ENCODE data around the gene RNASE13. TPM values are rescaled to one million over a fixed set of nuclear protein-coding genes. Genes with fewer than 3 reads are reported as not detected.
"Not testable (repeated sequence)": the region's sequence is repeated elsewhere in the genome, so short reads cannot be mapped to it uniquely, and the experiment has no call there.

Gene RNASE13
- total RNA-seq, 1 donor from 2014 or later: not detected

GRCh38 chr14:21015312-21015711, 19.3 kb downstream of the RNASE13 start:
- Histone ChIP-seq H3K36me3 (peaks cover 34% of the 10 kb centered on the region in 2 donors), H3K9me3 (no peaks in the 10 kb centered on the region), H3K4me1 (no peaks in the 10 kb centered on the region), H3K27me3 (no peaks in the 10 kb centered on the region), H3K27ac (no peak overlapping the region), H3K4me3 (no peak overlapping the region)
- DNase-seq (ENCODE audit: low spot score in 2 of 2): no peak
- intact Hi-C loops (cut with DNase I): no loop called here
- no peak for TF ChIP-seq CTCF (IDR thresholded peaks at IDR 0.05)

GRCh38 chr14:21014761-21015190, 19.8 kb downstream of the RNASE13 start:
- H3K9me3 ChIP-seq: no peaks in the 10 kb centered on the region
- no peak overlapping the region for H3K27ac ChIP-seq
- peaks cover 31 to 32% of the 10 kb centered on the region in 2 donors for H3K36me3 ChIP-seq
- H3K27me3 ChIP-seq: no peaks in the 10 kb centered on the region
- H3K4me3 ChIP-seq: no peak overlapping the region
- peak in 1 of 2 donors; percentile 91 for DNase-seq (ENCODE audit: low spot score in 2 of 2)
- H3K4me1 ChIP-seq: no peaks in the 10 kb centered on the region
- peak; percentile 87 to 94 (median 88) for TF ChIP-seq CTCF (IDR thresholded peaks at IDR 0.05)
- intact Hi-C loops (cut with DNase I): loop anchor here (1.0 kb wide), 2 partner anchors 26 to 78 kb away; no protein-coding TSS in a partner anchor

GRCh38 chr14:21011136-21011535, 23.5 kb downstream of the RNASE13 start:
- H3K36me3 ChIP-seq: no peaks in the 10 kb centered on the region
- DNase-seq (ENCODE audit: low spot score in 2 of 2): no peak
- TF ChIP-seq CTCF (IDR thresholded peaks at IDR 0.05): no peak
- intact Hi-C loops (cut with DNase I): no loop called here
- H3K4me3 ChIP-seq: no peak overlapping the region
- H3K27me3 ChIP-seq: no peaks in the 10 kb centered on the region
- H3K27ac ChIP-seq: no peak overlapping the region
- H3K9me3 ChIP-seq: no peaks in the 10 kb centered on the region
- H3K4me1 ChIP-seq: no peaks in the 10 kb centered on the region

- H3K27ac ChIP-seq; DNase-seq (ENCODE audit: low spot score in 2 of 2); H3K9me3 ChIP-seq; H3K4me1 ChIP-seq; H3K27me3 ChIP-seq; intact Hi-C loops (cut with DNase I); H3K4me3 ChIP-seq; H3K36me3 ChIP-seq: not testable (repeated sequence)
Measured at GRCh38 chr14:21009721-21010120, 24.9 kb downstream of the RNASE13 start.

- no peak for DNase-seq (ENCODE audit: low spot score in 2 of 2)
- Histone ChIP-seq H3K9me3 (no peaks in the 10 kb centered on the region), H3K36me3 (no peaks in the 10 kb centered on the region), H3K4me3 (no peak overlapping the region), H3K27me3 (no peaks in the 10 kb centered on the region), H3K27ac (no peak overlapping the region), H3K4me1 (no peaks in the 10 kb centered on the region)
- intact Hi-C loops (cut with DNase I): no loop called here
- TF ChIP-seq CTCF (IDR thresholded peaks at IDR 0.05): no peak
Measured at GRCh38 chr14:21003788-21004346, 30.7 kb downstream of the RNASE13 start.

GRCh38 chr14:21001218-21001617, 33.4 kb downstream of the RNASE13 start:
- DNase-seq (ENCODE audit: low spot score in 2 of 2): no peak
- TF ChIP-seq CTCF (IDR thresholded peaks at IDR 0.05): no peak
- H3K9me3 ChIP-seq: no peaks in the 10 kb centered on the region
- no peaks in the 10 kb centered on the region for H3K4me1 ChIP-seq
- H3K36me3 ChIP-seq: peaks cover 6 to 9% of the 10 kb centered on the region in 2 donors
- intact Hi-C loops (cut with DNase I): no loop called here
- no peaks in the 10 kb centered on the region for H3K27me3 ChIP-seq
- H3K27ac ChIP-seq: no peak overlapping the region
- H3K4me3 ChIP-seq: no peak overlapping the region
